GM18520 (cell line): ENCODE measurements around the gene CNDP1.
A peak's percentile ranks its signal among the peaks of the same experiment; 100 is the strongest.
"Not testable (repeated sequence)": the region's sequence is repeated elsewhere in the genome, so short reads cannot be mapped to it uniquely, and the experiment has no call there.

Experiments used
- ATAC-seq: cut with Tn5 transposase; IDR thresholded peaks from one replicate; pipeline ENCODE4 v1.9.1; 2021; ENCODE audit not compliant: unreplicated experiment

The CNDP1 gene

GRCh38 chr18:74541703-74542555 is 7.6 kb downstream of the CNDP1 start:
- no peak for ATAC-seq

GRCh38 chr18:74544898-74545297 is 10.6 kb downstream of the CNDP1 start:
- no peak for ATAC-seq

- ATAC-seq, result no peak
These were observed 11.7 kb downstream of the CNDP1 start for GRCh38 chr18:74546007-74546406.

- no peak for ATAC-seq
These were observed 12.6 kb downstream of the CNDP1 start for GRCh38 chr18:74546751-74547530.

- ATAC-seq, result no peak
These were observed 13.6 kb downstream of the CNDP1 start for GRCh38 chr18:74547860-74548259.

GRCh38 chr18:74549591-74550104 is 15.3 kb downstream of the CNDP1 start:
- no peak for ATAC-seq

GRCh38 chr18:74550886-74551285 is 16.6 kb downstream of the CNDP1 start:
- ATAC-seq, result no peak

- ATAC-seq, result no peak
These were observed 17.2 kb downstream of the CNDP1 start for GRCh38 chr18:74551452-74551851.

- ATAC-seq, result peak; percentile 95
These were observed 17.7 kb downstream of the CNDP1 start for GRCh38 chr18:74551936-74552555.

GRCh38 chr18:74556126-74556525 is 21.8 kb downstream of the CNDP1 start:
- ATAC-seq, result no peak

- ATAC-seq, result no peak
These were observed 23.8 kb downstream of the CNDP1 start for GRCh38 chr18:74558096-74558495.

GRCh38 chr18:74562131-74562730 is 27.9 kb downstream of the CNDP1 start:
- no peak for ATAC-seq

- no peak for ATAC-seq
These were observed 28.5 kb downstream of the CNDP1 start for GRCh38 chr18:74562775-74563174.

- ATAC-seq, result no peak
These were observed 29.7 kb downstream of the CNDP1 start for GRCh38 chr18:74563999-74564398.

- not testable (repeated sequence) for ATAC-seq
These were observed 30.9 kb downstream of the CNDP1 start for GRCh38 chr18:74565164-74565563.

- ATAC-seq, result not testable (repeated sequence)
These were observed 31.7 kb downstream of the CNDP1 start for GRCh38 chr18:74565993-74566392.

- ATAC-seq, result no peak
These were observed 33.5 kb downstream of the CNDP1 start for GRCh38 chr18:74567822-74568221.

GRCh38 chr18:74569401-74569800 is 35.1 kb downstream of the CNDP1 start:
- no peak for ATAC-seq

- no peak for ATAC-seq
These were observed 36.0 kb downstream of the CNDP1 start for GRCh38 chr18:74570266-74570665.

- ATAC-seq, result no peak
These were observed 37.8 kb downstream of the CNDP1 start for GRCh38 chr18:74571895-74572680.
